ENCODE results near the gene DDRGK1.

The DDRGK1 gene

GRCh38 chr20:3173610-3174441, 30.7 kb downstream of the DDRGK1 start:
- Histone ChIP-seq H3K9me2 (replicated peaks; ENCODE audit: insufficient read depth, low read length) (no peaks in the 10 kb centered on the region), H3K9ac (ENCODE audit: low read length) (peak overlapping the region; percentile 65), H3K27me3 (ENCODE audit: low read length) (no peaks in the 10 kb centered on the region), H3K9me3 (ENCODE audit: insufficient read depth, low read length) (no peaks in the 10 kb centered on the region), H3K36me3 (ENCODE audit: low read length) (no peaks in the 10 kb centered on the region), H3K27ac (ENCODE audit: low read depth, low read length) (no peak overlapping the region), H3K4me2 (ENCODE audit: low read depth, low read length, poor library complexity, severe bottlenecking) (peak overlapping the region; percentile 98), H3K79me2 (ENCODE audit: insufficient read depth, low read length) (no peaks in the 10 kb centered on the region), H3F3A (ENCODE audit: insufficient read depth) (peaks cover 13% of the 10 kb centered on the region; the same call in 1 of the 2 replicates), H2AFZ (ENCODE audit: low read depth, low read length, severe bottlenecking) (peak overlapping the region; percentile 100), H4K20me1 (ENCODE audit: low read depth, low read length) (no peaks in the 10 kb centered on the region), H3K4me3 (ENCODE audit: insufficient read depth, low read length, poor library complexity, severe bottlenecking) (peak overlapping the region; percentile 89)
- TF ChIP-seq EZH2phosphoT487 (conservative IDR thresholded peaks at IDR 0.05; ENCODE audit: low read length): no peak
- TF ChIP-seq, protein P1, sequence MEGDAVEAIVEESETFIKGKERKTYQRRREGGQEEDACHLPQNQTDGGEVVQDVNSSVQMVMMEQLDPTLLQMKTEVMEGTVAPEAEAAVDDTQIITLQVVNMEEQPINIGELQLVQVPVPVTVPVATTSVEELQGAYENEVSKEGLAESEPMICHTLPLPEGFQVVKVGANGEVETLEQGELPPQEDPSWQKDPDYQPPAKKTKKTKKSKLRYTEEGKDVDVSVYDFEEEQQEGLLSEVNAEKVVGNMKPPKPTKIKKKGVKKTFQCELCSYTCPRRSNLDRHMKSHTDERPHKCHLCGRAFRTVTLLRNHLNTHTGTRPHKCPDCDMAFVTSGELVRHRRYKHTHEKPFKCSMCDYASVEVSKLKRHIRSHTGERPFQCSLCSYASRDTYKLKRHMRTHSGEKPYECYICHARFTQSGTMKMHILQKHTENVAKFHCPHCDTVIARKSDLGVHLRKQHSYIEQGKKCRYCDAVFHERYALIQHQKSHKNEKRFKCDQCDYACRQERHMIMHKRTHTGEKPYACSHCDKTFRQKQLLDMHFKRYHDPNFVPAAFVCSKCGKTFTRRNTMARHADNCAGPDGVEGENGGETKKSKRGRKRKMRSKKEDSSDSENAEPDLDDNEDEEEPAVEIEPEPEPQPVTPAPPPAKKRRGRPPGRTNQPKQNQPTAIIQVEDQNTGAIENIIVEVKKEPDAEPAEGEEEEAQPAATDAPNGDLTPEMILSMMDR (IDR thresholded peaks at IDR 0.05; ENCODE audit: insufficient read depth, low read length, poor library complexity, severe bottlenecking): no peak

- no peak for TF ChIP-seq EZH2phosphoT487 (conservative IDR thresholded peaks at IDR 0.05; ENCODE audit: low read length)
- TF ChIP-seq, protein P1 (IDR thresholded peaks at IDR 0.05; ENCODE audit: insufficient read depth, low read length, poor library complexity, severe bottlenecking): no peak
- peak within 1 kb of the TSS; percentile 89 for H3K4me3 ChIP-seq (ENCODE audit: insufficient read depth, low read length, poor library complexity, severe bottlenecking)
Observed at GRCh38 chr20:3172933-3173609, 31.4 kb downstream of the DDRGK1 start, which contains the start of gene LZTS3. Gene LZTS3 (minus strand): TSS chr20:3173549. CDS start chr20:3167163, 6,386 bp downstream.

DNA sequence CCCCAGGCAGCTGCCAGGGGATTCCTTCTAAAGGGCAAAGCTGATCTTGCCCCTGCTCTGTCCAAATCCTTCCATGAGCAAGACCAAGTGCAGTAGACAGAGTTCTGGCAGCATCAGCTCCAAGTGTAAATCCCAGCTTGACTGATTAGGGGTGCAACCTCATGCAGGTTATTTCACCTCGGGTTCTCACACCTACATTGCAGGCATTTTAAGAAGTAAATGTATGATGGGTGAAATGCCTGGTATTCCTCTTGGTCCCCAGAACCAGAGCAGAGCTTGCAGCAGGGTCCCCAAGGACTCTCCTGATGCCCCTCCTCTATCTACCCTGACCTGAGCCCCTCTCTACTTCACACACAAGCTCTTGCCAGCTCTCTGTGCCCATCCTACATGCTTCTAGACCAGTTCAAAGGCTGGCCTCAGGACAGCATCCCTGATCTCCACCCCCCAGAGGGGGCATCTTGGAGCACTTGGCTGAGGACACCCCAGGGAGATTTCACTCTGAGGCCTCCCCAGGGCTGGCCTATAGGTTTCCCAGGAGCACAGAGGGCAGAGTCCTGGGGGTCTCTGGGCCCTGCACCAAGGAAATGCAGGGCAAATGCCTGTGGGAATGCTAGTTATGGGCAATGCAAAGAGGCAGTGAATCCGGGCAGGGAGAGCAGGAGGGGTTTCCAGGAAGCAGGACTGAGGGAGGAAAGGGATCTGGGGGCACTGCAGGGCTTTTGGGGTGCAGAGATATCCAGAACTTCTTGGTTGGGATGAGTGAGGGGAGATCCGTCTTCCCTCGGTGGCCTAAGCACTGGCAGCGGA, 32.2 kb downstream of the DDRGK1 start:
- Histone ChIP-seq H3K9me3 (ENCODE audit: insufficient read depth, low read length) (no peaks in the 10 kb centered on the region), H3K9ac (ENCODE audit: low read length) (no peak overlapping the region), H3K27me3 (ENCODE audit: low read length) (no peaks in the 10 kb centered on the region), H2AFZ (ENCODE audit: low read depth, low read length, severe bottlenecking) (no peak overlapping the region), H4K20me1 (ENCODE audit: low read depth, low read length) (no peaks in the 10 kb centered on the region), H3K27ac (ENCODE audit: low read depth, low read length) (no peak overlapping the region), H3K79me2 (ENCODE audit: insufficient read depth, low read length) (no peaks in the 10 kb centered on the region), H3F3A (ENCODE audit: insufficient read depth) (peaks cover 13% of the 10 kb centered on the region; the same call in 1 of the 2 replicates), H3K36me3 (ENCODE audit: low read length) (no peaks in the 10 kb centered on the region), H3K4me2 (ENCODE audit: low read depth, low read length, poor library complexity, severe bottlenecking) (peak overlapping the region; percentile 98), H3K4me3 (ENCODE audit: insufficient read depth, low read length, poor library complexity, severe bottlenecking) (peak overlapping the region; percentile 89), H3K9me2 (replicated peaks; ENCODE audit: insufficient read depth, low read length) (no peaks in the 10 kb centered on the region)
- TF ChIP-seq, protein P1 (IDR thresholded peaks at IDR 0.05; ENCODE audit: insufficient read depth, low read length, poor library complexity, severe bottlenecking): no peak
- no peak for TF ChIP-seq EZH2phosphoT487 (conservative IDR thresholded peaks at IDR 0.05; ENCODE audit: low read length)

More at GRCh38 chr20:3172933-3173609, 31.4 kb downstream of the DDRGK1 start, which contains the start of gene LZTS3:
- peak within 1 kb of the TSS; percentile 100 for H2AFZ ChIP-seq (ENCODE audit: low read depth, low read length, severe bottlenecking)
- H3K79me2 ChIP-seq (ENCODE audit: insufficient read depth, low read length): no peaks in the 10 kb centered on the region
- no peak within 1 kb of the TSS for H3K27ac ChIP-seq (ENCODE audit: low read depth, low read length)
- H3K9me3 ChIP-seq (ENCODE audit: insufficient read depth, low read length): no peaks in the 10 kb centered on the region
- no peaks in the 10 kb centered on the region for H3K9me2 ChIP-seq (replicated peaks; ENCODE audit: insufficient read depth, low read length)
- H3K36me3 ChIP-seq (ENCODE audit: low read length): no peaks in the 10 kb centered on the region
- no peaks in the 10 kb centered on the region for H4K20me1 ChIP-seq (ENCODE audit: low read depth, low read length)
- H3F3A ChIP-seq (ENCODE audit: insufficient read depth): peaks cover 13% of the 10 kb centered on the region; the same call in 1 of the 2 replicates
- H3K9ac ChIP-seq (ENCODE audit: low read length): peak within 1 kb of the TSS; percentile 65
- peak within 1 kb of the TSS; percentile 98 for H3K4me2 ChIP-seq (ENCODE audit: low read depth, low read length, poor library complexity, severe bottlenecking)
- H3K27me3 ChIP-seq (ENCODE audit: low read length): no peaks in the 10 kb centered on the region

Data from SU-DHL-6 (cell line).